ENCODE results near the gene EFHD1.

The EFHD1 gene

DNA sequence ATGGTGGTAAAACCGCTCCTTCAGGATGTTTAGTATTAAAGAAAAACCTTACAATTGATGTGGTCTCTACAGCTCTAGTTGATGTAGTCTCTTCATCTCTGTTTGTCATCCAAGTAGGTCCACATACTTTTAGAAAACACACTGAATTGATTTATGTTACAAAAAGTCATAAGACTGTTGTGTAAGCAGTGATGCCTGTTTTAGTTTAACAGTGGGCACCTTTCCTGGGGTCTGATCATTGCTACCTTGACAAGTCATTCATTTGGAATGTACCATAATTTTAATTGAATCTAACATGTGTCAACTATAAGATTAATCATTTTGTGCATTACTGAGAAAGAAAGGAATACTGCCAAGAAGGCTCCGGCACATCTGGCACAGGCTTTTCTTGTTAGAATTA is 98.1 kb downstream of the EFHD1 start:
- TF ChIP-seq, protein P1, sequence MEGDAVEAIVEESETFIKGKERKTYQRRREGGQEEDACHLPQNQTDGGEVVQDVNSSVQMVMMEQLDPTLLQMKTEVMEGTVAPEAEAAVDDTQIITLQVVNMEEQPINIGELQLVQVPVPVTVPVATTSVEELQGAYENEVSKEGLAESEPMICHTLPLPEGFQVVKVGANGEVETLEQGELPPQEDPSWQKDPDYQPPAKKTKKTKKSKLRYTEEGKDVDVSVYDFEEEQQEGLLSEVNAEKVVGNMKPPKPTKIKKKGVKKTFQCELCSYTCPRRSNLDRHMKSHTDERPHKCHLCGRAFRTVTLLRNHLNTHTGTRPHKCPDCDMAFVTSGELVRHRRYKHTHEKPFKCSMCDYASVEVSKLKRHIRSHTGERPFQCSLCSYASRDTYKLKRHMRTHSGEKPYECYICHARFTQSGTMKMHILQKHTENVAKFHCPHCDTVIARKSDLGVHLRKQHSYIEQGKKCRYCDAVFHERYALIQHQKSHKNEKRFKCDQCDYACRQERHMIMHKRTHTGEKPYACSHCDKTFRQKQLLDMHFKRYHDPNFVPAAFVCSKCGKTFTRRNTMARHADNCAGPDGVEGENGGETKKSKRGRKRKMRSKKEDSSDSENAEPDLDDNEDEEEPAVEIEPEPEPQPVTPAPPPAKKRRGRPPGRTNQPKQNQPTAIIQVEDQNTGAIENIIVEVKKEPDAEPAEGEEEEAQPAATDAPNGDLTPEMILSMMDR (IDR thresholded peaks at IDR 0.05): no peak
- Histone ChIP-seq H3K27me3 (no peaks in the 10 kb centered on the region), H3K36me3 (peaks cover 45% of the 10 kb centered on the region), H3K4me1 (ENCODE audit: control insufficient read depth in 1 of 2, insufficient read depth in 1 of 2, low read depth in 1 of 2, low read length in 1 of 2) (no peaks in the 10 kb centered on the region), H3K4me3 (ENCODE audit: low read depth in 1 of 2, low read length in 1 of 2) (no peak overlapping the region), H3K9me3 (no peaks in the 10 kb centered on the region), H3K27ac (no peak overlapping the region)
